Spleen (tissue), 11 donors: ENCODE measurements around the gene CATSPERD. TPM values are rescaled to one million over a fixed set of nuclear protein-coding genes. Genes with fewer than 3 reads are reported as not detected.

Experiments used
- DNase-seq: peaks from one replicate; pipeline ENCODE4 v3.0.0-alpha.2; 2020
- H3K27ac ChIP-seq, 8 donors: fragments of 200-600 bp; sonication (generic) in 7 of 8; 1 replicate in 4 of 8; 2 replicates in 4 of 8; pipeline versions ENCODE4 v1.5.0 to v1.8.0; 2016 to 2021; ENCODE audit warnings: inconsistent platforms in 4 of 8, mild to moderate bottlenecking in 4 of 8, moderate library complexity in 1 of 8
- H3K27me3 ChIP-seq, 7 donors: fragments of 200-600 bp; sonication (generic) in 6 of 7; replicated peaks in 1 of 7; 1 replicate in 4 of 7; 2 replicates in 3 of 7; pipeline versions ENCODE4 v1.5.0 to v1.8.0; 2016 to 2021; ENCODE audit warnings: inconsistent platforms in 3 of 7, mild to moderate bottlenecking in 1 of 7
- H3K36me3 ChIP-seq, 6 donors: fragments of 200-600 bp; sonication (generic) in 5 of 6; 1 replicate in 4 of 6; 2 replicates in 2 of 6; pipeline versions ENCODE4 v1.5.0 to v1.8.0; 2016 to 2021; ENCODE audit warnings: inconsistent platforms in 2 of 6
- H3K4me1 ChIP-seq, 6 donors: fragments of 200-600 bp; sonication (generic) in 5 of 6; 1 replicate in 3 of 6; 2 replicates in 3 of 6; pipeline versions ENCODE4 v1.5.0 to v1.8.0; 2016 to 2021; ENCODE audit warnings: inconsistent platforms in 3 of 6
- H3K4me3 ChIP-seq, 8 donors: fragments of 200-600 bp; sonication (generic) in 7 of 8; 1 replicate in 4 of 8; 2 replicates in 4 of 8; pipeline versions ENCODE4 v1.5.0 to v1.8.0; 2016 to 2021; ENCODE audit warnings: inconsistent platforms in 4 of 8, mild to moderate bottlenecking in 4 of 8, moderate library complexity in 2 of 8
- H3K9me3 ChIP-seq, 8 donors: fragments of 200-600 bp; sonication (generic) in 7 of 8; 1 replicate in 4 of 8; 2 replicates in 4 of 8; pipeline versions ENCODE4 v1.5.0 to v1.8.0; 2016 to 2021; ENCODE audit warnings: inconsistent platforms in 4 of 8
- CTCF ChIP-seq, 11 experiments: fragments of 200-600 bp in 7 of 11; fragments of 450-650 bp in 4 of 11; sonication (generic) in 4 of 11; IDR thresholded peaks in 8 of 11; conservative IDR thresholded peaks in 3 of 11; 1 replicate in 7 of 11; 2 replicates in 4 of 11; pipeline versions ENCODE4 v1.4.0 to v1.8.0; 2016 to 2021; ENCODE audit warnings: antibody characterized with exemption in 11 of 11, inconsistent platforms in 4 of 11, mild to moderate bottlenecking in 1 of 11
- POLR2A ChIP-seq, 3 donors: fragments of 450-650 bp; IDR thresholded peaks; one replicate each; pipeline ENCODE4 v1.5.1; 2017; ENCODE audit warnings: antibody characterized with exemption in 3 of 3, mild to moderate bottlenecking in 1 of 3
- POLR2AphosphoS5 ChIP-seq, 3 donors: sonication (generic); formaldehyde crosslinking; IDR thresholded peaks; one replicate each; pipeline ENCODE4 v1.5.1; 2017; ENCODE audit warnings: antibody characterized with exemption in 3 of 3
- WGBS, 5 donors: extraction: QIAGEN DNeasy Blood & Tissue Kit in 3 of 5; methylation state at CpG; one replicate each; pipeline versions ENCODE4 v1.1.5 to v1.1.7; 2013 to 2018; 5-methylcytosine and 5-hydroxymethylcytosine counted together
- intact Hi-C: fragments of 100-400 bp; cut with DNase I; formaldehyde crosslinking; loops from one replicate; pipeline ENCODE4 v1.15.0; 2023; ENCODE audit warnings: low total_unique reads
- polyA plus RNA-seq, 3 donors: library from polyadenylated mRNA; stranded (reverse); fragments of 200-250 nt; gene quantifications; one replicate each; pipeline ENCODE4 v1.2.1, GENCODE V29; 2013
- total RNA-seq, 7 donors: library from RNA; depleted of rRNA in 3 of 7; stranded (reverse); fragments of >200 nt in 3 of 7; fragmentation: NEBNext Ultra II Directional in 4 of 7; extraction: Animal tissue kit (Norgen Biotek cat#: 25700) in 4 of 7; gene quantifications; one replicate each; pipeline versions ENCODE4 v1.1.0 to v1.2.1, GENCODE V29; 2016 to 2021
- donor health status: healthy with polysubstance abuse.
- donor health status: DM: no; HTN: no; CAD: no; lungs with moderate emphysema.
- donor health status: DM: no; HTN: no; CAD: no.
- donor health status: Bipolar disorder and iron deficiency.
- donor health status: healthy.
- donor health status: DM: no; HTN: no; CAD: no.
- donor health status: DM: yes; HTN: yes; CAD: no.

CATSPERD gene
- total and polyA plus RNA-seq, 10 donors = not detected

- no peak overlapping the region for H3K4me3 ChIP-seq
- TF ChIP-seq POLR2AphosphoS5 (IDR thresholded peaks at IDR 0.05) = no peak
- TF ChIP-seq POLR2A (IDR thresholded peaks at IDR 0.05) = no peak
- TF ChIP-seq CTCF (IDR thresholded peaks at IDR 0.05 in 8 of 11, conservative IDR thresholded peaks at IDR 0.05 in 3 of 11) = no peak
- no peak overlapping the region for H3K27ac ChIP-seq
- H3K36me3 ChIP-seq = peaks cover 3 to 30% (median 28%) of the 10 kb centered on the region in 6 donors
- peaks cover 0 to 3% (median 0%) of the 10 kb centered on the region in 8 donors for H3K9me3 ChIP-seq
- no peak for DNase-seq
- intact Hi-C loops = no loop called here
- H3K4me1 ChIP-seq = peaks cover 6 to 23% (median 11%) of the 10 kb centered on the region in 6 donors
- H3K27me3 ChIP-seq = no peaks in the 10 kb centered on the region
- WGBS, 5 donors = 93 to 97% (median 94%) methylated on average over 18 of the region's 18 CpGs
These were observed 71.8 kb downstream of the CATSPERD start for GRCh38 chr19:5792224-5792623.

DNA sequence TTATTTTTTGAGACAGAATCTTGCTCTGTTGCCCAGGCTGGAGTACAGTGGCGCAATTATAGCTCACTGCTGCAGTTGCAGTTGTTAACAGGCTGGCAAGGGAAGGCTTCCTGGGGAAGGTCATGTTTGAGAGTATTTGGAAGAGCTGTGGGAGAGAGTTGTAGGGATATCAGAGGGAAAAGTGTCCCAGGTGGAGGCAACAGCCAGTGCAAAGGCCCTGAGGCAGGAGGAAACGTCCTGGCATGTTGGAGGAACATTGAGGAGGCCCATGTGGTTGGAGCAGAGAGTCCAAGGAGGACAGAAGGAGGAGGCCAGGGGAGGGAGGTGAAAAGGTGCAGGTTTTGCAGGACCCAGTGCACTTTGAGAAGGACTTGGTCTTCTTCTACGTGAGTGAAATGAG lies 72.8 kb downstream of the CATSPERD start:
- 85 to 93% (median 86%) methylated on average over 3 of the region's 3 CpGs for WGBS, 5 donors
- TF ChIP-seq CTCF (IDR thresholded peaks at IDR 0.05 in 8 of 11, conservative IDR thresholded peaks at IDR 0.05 in 3 of 11) = no peak
- TF ChIP-seq POLR2AphosphoS5 (IDR thresholded peaks at IDR 0.05) = no peak
- no peak for TF ChIP-seq POLR2A (IDR thresholded peaks at IDR 0.05)
- intact Hi-C loops = no loop called here
- peaks cover 6 to 23% (median 11%) of the 10 kb centered on the region in 6 donors for H3K4me1 ChIP-seq
- peaks cover 0 to 9% (median 0%) of the 10 kb centered on the region in 7 donors for H3K27me3 ChIP-seq
- DNase-seq = no peak
- peaks cover 0 to 3% (median 0%) of the 10 kb centered on the region in 8 donors for H3K9me3 ChIP-seq
- H3K4me3 ChIP-seq = no peak overlapping the region
- no peak overlapping the region for H3K27ac ChIP-seq
- H3K36me3 ChIP-seq = peaks cover 3 to 21% (median 19%) of the 10 kb centered on the region in 6 donors

GRCh38 chr19:5795382-5795919 lies 75.0 kb downstream of the CATSPERD start:
- no peak for DNase-seq
- intact Hi-C loops = no loop called here
- Histone ChIP-seq H3K36me3 (no peaks in the 10 kb centered on the region), H3K27ac (no peak overlapping the region), H3K27me3 (peaks cover 0 to 32% (median 2%) of the 10 kb centered on the region in 7 donors), H3K4me1 (peaks cover 0 to 36% (median 4%) of the 10 kb centered on the region in 6 donors), H3K9me3 (peaks cover 0 to 3% (median 0%) of the 10 kb centered on the region in 8 donors), H3K4me3 (no peak overlapping the region)
- TF ChIP-seq CTCF (IDR thresholded peaks at IDR 0.05 in 8 of 11, conservative IDR thresholded peaks at IDR 0.05 in 3 of 11) (no peak), POLR2AphosphoS5 (IDR thresholded peaks at IDR 0.05) (no peak), POLR2A (IDR thresholded peaks at IDR 0.05) (no peak)
- 87 to 95% (median 92%) methylated on average over 7 of the region's 7 CpGs for WGBS, 5 donors

DNA sequence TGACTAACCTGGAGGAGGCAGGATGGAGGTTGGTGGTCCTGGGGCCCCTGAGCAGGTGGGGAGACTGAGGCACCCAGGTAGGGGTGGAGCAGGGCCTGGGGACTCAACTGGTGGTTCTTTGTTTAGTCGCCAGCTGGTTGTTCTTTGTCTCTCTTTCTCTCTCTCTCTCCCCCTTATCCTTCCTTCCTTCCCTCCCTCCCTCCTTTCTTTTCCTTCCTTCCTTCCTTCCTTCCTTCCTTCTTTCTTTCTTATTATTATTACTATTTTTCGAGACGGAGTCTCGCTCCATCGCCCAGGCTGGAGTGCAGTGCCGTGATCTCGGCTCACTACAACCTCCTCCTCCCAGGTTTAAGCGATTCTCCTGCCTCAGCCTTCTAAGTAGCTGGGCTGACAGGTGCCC lies 77.8 kb downstream of the CATSPERD start:
- DNase-seq = no peak
- H3K9me3 ChIP-seq = no peaks in the 10 kb centered on the region
- H3K4me1 ChIP-seq = peaks cover 0 to 55% (median 11%) of the 10 kb centered on the region in 6 donors
- no peak for TF ChIP-seq POLR2A (IDR thresholded peaks at IDR 0.05)
- no peak for TF ChIP-seq POLR2AphosphoS5 (IDR thresholded peaks at IDR 0.05)
- TF ChIP-seq CTCF (IDR thresholded peaks at IDR 0.05 in 8 of 11, conservative IDR thresholded peaks at IDR 0.05 in 3 of 11) = no peak
- intact Hi-C loops = no loop called here
- no peak overlapping the region for H3K27ac ChIP-seq
- H3K27me3 ChIP-seq = peaks cover 0 to 60% (median 28%) of the 10 kb centered on the region in 7 donors
- WGBS, 5 donors = 81 to 86% (median 84%) methylated on average over 8 of the region's 8 CpGs
- no peaks in the 10 kb centered on the region for H3K36me3 ChIP-seq
- no peak overlapping the region for H3K4me3 ChIP-seq
